Middle frontal gyrus (tissue), 1 donor: Measurements from ENCODE around the gene LTB4R2.
"Not testable (repeated sequence)": the region's sequence is repeated elsewhere in the genome, so short reads cannot be mapped to it uniquely, and the experiment has no call there.

ENCODE experiments used
- DNase-seq: peaks from one replicate; pipeline ENCODE4 v3.0.0-alpha.2; 2015; ENCODE audit warnings: low spot score; ENCODE audit errors: extremely low spot score

Gene LTB4R2

GRCh38 chr14:24338843-24339242, 28.9 kb downstream of the LTB4R2 start:
- no peak for DNase-seq

- no peak for DNase-seq
Measured at GRCh38 chr14:24339284-24340151, 29.6 kb downstream of the LTB4R2 start, which contains the start of gene RIPK3. Gene RIPK3, minus strand, starts transcription at chr14:24339991. Its CDS starts 165 bp downstream, at chr14:24339826.

GRCh38 chr14:24340606-24341005, 30.7 kb downstream of the LTB4R2 start:
- no peak for DNase-seq

- DNase-seq, result no peak
Measured at GRCh38 chr14:24342889-24343288, 32.9 kb downstream of the LTB4R2 start.

GRCh38 chr14:24343795-24344660, 34.1 kb downstream of the LTB4R2 start:
- no peak for DNase-seq

- no peak for DNase-seq
Measured at GRCh38 chr14:24347134-24347533, 37.2 kb downstream of the LTB4R2 start.

- DNase-seq, result no peak
Measured at GRCh38 chr14:24348186-24348585, 38.2 kb downstream of the LTB4R2 start.

GRCh38 chr14:24349742-24350141, 39.8 kb downstream of the LTB4R2 start:
- DNase-seq, result no peak

- DNase-seq, result no peak
Measured at GRCh38 chr14:24351517-24351916, 41.6 kb downstream of the LTB4R2 start.

GRCh38 chr14:24353559-24354481, 43.9 kb downstream of the LTB4R2 start:
- no peak for DNase-seq

- DNase-seq, result not testable (repeated sequence)
Measured at GRCh38 chr14:24354482-24354825, 44.5 kb downstream of the LTB4R2 start.

- no peak for DNase-seq
Measured at GRCh38 chr14:24355009-24355408, 45.1 kb downstream of the LTB4R2 start.

- DNase-seq, result no peak
Measured at GRCh38 chr14:24356208-24356607, 46.3 kb downstream of the LTB4R2 start.

- DNase-seq, result no peak
Measured at GRCh38 chr14:24360281-24360680, 50.3 kb downstream of the LTB4R2 start.

- DNase-seq, result no peak
Measured at GRCh38 chr14:24361326-24361725, 51.4 kb downstream of the LTB4R2 start.
